Measurements from ENCODE around the gene ZP2. TPM values are rescaled to one million over a fixed set of nuclear protein-coding genes. Genes with fewer than 3 reads are reported as not detected.

Gene ZP2
- total RNA-seq, 1 donor, result not detected

DNA sequence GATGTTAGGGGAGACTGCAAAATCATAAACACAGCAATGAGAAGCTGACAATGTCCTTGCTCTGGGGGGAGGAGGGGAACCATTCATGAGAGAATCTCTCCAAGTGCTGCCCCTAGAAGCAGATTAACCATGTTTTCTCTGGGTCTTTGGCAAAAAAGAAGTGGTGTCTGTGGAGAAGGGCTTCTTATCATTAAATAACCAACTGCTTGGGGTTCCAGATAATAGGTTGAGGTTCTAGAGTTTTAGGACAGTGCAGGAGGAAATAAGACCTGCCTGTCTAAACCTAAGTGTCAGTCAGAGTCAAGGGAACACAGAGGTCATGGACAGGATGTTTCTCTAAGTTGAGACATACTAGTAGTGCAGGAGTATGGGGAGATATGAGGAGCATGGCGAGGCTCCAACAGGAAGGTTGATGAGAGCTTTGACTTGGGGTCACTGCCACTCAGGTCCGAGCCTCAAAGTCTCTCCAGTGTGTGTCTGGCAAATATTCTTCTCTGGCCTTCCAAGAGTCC lies 17.0 kb upstream of the ZP2 start:
- no peak overlapping the region for H3K4me3 ChIP-seq (ENCODE audit: low read depth, low read length)
- TF ChIP-seq, protein P1, sequence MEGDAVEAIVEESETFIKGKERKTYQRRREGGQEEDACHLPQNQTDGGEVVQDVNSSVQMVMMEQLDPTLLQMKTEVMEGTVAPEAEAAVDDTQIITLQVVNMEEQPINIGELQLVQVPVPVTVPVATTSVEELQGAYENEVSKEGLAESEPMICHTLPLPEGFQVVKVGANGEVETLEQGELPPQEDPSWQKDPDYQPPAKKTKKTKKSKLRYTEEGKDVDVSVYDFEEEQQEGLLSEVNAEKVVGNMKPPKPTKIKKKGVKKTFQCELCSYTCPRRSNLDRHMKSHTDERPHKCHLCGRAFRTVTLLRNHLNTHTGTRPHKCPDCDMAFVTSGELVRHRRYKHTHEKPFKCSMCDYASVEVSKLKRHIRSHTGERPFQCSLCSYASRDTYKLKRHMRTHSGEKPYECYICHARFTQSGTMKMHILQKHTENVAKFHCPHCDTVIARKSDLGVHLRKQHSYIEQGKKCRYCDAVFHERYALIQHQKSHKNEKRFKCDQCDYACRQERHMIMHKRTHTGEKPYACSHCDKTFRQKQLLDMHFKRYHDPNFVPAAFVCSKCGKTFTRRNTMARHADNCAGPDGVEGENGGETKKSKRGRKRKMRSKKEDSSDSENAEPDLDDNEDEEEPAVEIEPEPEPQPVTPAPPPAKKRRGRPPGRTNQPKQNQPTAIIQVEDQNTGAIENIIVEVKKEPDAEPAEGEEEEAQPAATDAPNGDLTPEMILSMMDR (IDR thresholded peaks at IDR 0.05; ENCODE audit: insufficient read depth, low read depth, low read length), result no peak
- no peak for DNase-seq (ENCODE audit: low read depth)

DNA sequence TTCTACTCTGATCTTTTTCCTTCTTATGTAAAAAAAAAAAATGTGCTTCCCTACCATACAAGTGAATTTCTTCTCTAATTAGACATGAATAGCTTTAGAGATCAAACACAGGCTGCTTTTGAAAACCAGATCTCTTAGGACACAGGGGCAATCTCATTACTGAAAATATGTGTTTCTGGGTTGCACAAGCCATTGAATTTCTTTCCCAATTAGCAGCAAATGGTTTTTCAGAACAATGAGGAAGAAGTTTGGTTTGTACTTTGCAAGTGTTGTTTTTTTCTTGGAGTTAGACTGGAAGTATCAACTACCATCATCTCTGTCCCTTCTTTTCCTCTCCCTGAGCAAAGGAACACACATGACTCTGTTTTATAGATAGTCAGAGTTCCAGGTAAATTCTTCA lies 16.5 kb upstream of the ZP2 start:
- TF ChIP-seq, protein P1 (IDR thresholded peaks at IDR 0.05; ENCODE audit: insufficient read depth, low read depth, low read length), result no peak
- no peak for DNase-seq (ENCODE audit: low read depth)

DNA sequence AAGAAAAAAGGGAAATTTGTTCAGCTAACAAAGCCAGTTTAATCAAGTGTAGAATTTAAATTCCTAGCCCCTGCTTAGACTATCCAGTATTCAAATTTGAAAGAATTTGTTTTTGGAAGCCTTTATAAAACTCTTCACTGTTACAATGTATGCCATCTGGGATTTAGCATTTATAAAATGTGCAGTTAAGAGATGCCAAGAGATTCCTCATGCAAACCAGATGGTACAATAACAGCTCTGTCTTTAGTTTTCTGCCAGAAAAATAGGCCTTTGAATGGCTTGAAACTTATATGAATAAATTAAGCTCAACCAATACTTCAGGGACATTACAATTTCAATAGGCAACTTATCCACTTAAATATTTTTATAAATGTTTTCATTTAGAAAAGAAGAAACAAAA lies 15.4 kb upstream of the ZP2 start:
- no peak overlapping the region for H3K4me3 ChIP-seq (ENCODE audit: low read depth, low read length)
- TF ChIP-seq, protein P1 (IDR thresholded peaks at IDR 0.05; ENCODE audit: insufficient read depth, low read depth, low read length), result no peak
- no peak for DNase-seq (ENCODE audit: low read depth)

More for the DNA sequence above, 16.5 kb upstream of the ZP2 start:
- no peak overlapping the region for H3K4me3 ChIP-seq (ENCODE audit: low read depth, low read length)

DNA sequence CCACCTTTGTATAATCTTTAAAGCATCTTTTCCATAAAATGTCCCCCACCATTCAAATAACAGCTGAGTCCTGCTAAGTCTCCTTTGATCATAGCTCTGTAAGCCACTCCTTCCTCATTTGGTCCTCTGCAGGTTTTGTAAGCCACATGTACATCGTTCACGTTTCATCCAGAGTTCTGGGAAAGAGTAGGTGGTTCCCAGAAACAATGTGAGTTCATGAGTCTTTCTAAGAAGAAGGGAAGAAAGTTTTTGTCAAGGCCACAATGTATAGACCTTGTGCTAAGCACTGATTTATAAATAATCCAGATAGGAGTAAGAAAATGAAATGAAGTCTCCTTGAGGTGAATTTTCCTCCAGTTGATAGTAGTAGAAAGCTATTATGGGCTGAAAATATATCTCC lies 13.4 kb upstream of the ZP2 start:
- DNase-seq (ENCODE audit: low read depth), result no peak
- TF ChIP-seq, protein P1 (IDR thresholded peaks at IDR 0.05; ENCODE audit: insufficient read depth, low read depth, low read length), result no peak
- no peak overlapping the region for H3K4me3 ChIP-seq (ENCODE audit: low read depth, low read length)

DNA sequence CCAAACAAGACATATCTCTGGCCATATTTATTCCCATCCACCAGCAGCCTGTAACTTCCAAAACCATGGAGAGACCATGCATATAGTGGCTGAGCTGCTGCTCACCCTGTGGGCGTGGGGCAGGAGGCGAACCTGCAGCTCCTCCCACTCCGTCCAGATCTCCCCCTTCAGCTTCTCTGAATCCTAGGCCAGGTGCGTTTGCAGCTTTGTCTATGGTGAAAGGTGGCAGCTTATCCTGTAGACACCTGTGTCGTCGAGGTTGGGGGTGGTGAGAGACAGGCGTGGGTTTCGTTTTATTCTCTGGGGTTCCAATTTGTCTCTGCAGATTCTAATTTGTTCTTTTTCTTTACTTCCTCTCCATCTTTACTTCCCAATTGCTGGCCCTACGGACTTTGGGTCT lies 12.4 kb upstream of the ZP2 start:
- DNase-seq (ENCODE audit: low read depth), result no peak
- TF ChIP-seq, protein P1 (IDR thresholded peaks at IDR 0.05; ENCODE audit: insufficient read depth, low read depth, low read length), result no peak
- no peak overlapping the region for H3K4me3 ChIP-seq (ENCODE audit: low read depth, low read length)

DNA sequence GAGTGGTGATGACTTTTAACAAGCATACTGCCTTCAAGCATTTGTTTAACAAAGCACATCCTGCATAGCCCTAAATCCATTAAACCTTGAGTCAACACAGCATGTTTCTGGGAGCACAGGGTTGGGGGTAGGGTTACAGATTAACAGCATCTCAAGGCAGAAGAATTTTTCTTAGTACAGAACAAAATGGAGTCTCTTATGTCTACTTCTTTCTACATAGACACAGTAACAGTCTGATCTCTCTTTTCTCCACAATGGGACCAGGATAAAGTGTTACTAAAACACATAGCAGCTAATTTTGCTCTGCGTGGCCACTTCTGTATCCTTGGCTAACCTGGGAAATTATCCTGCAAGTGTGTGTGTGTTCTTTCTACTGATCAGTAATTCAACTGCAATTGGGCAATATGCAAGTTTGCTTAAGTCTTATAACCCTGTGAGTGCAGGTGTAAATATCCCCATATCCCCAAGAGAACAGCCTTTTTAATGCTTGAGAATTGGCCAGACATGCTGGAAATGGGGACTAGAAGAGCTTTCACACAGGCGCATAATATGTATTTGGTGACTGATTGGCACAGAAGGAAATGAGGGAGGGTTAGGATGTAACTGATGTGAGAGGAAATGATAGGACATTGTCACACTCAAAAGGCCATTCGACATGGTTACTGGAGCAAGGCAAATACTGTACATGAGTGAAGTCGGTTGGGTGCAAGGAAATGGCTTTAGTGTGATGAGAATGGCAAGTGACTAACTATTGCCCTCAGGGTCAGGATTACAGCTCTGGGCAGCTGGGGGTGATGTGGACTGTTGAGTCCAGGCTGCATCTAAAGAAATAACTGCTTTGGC lies 11.3 kb upstream of the ZP2 start:
- no peak overlapping the region for H3K4me3 ChIP-seq (ENCODE audit: low read depth, low read length)
- no peak for DNase-seq (ENCODE audit: low read depth)
- TF ChIP-seq, protein P1 (IDR thresholded peaks at IDR 0.05; ENCODE audit: insufficient read depth, low read depth, low read length), result no peak

Data from fibroblast of villous mesenchyme (primary cell).